Activated B cell treated with CpG ODN at 0.5 μM for 24 hours (primary cell): ENCODE data around the gene DRICH1. TPM values are rescaled to one million over a fixed set of nuclear protein-coding genes. Genes with fewer than 3 reads are reported as not detected.

Experiments used
- ATAC-seq: fragments of 200-7000 bp; cut with Tn5 transposase; one replicate; pipeline ENCODE4 v1.10.0; 2021; ENCODE audit warnings: low read depth, mild to moderate bottlenecking, moderate library complexity
- CTCF ChIA-PET: fragments of 350-600 bp; sonication (Branson Sonifier 250); formaldehyde crosslinking; loops from one replicate; lab custom pipeline; 2021; ENCODE audit warnings: antibody characterized with exemption; lab: Charles Lee
- POLR2A ChIA-PET: fragments of 350-600 bp; sonication (Branson Sonifier 250); formaldehyde crosslinking; loops from one replicate; lab custom pipeline; 2021; ENCODE audit warnings: antibody characterized with exemption; lab: Charles Lee
- DNase-seq: peaks from one replicate; pipeline ENCODE4 v3.0.0; 2022
- H3K27ac Mint-ChIP-seq: one replicate; pipeline ENCODE4 v1.8.0; 2020; ENCODE audit warnings: mixed read lengths
- H3K27me3 Mint-ChIP-seq: one replicate; pipeline ENCODE4 v1.8.0; 2021; ENCODE audit warnings: mixed read lengths
- H3K36me3 Mint-ChIP-seq: one replicate; pipeline ENCODE4 v1.8.0; 2021; ENCODE audit warnings: low read depth, mixed read lengths
- H3K4me1 Mint-ChIP-seq: one replicate; pipeline ENCODE4 v1.8.0; 2021; ENCODE audit warnings: mixed read lengths
- H3K4me3 Mint-ChIP-seq: one replicate; pipeline ENCODE4 v1.8.0; 2020; ENCODE audit warnings: mild to moderate bottlenecking, mixed read lengths
- H3K9me3 Mint-ChIP-seq: one replicate; pipeline ENCODE4 v1.8.0; 2020; ENCODE audit warnings: mixed read lengths
- intact Hi-C: fragments of 100-400 bp; cut with micrococcal nuclease; formaldehyde crosslinking; loops from one replicate; pipeline ENCODE4 v1.15.1; 2024
- total RNA-seq: library from RNA; stranded (reverse); gene quantifications from 2 replicates; pipeline ENCODE4 v1.2.3, GENCODE V29; 2022
- TF ChIP-seq, protein P1 (sequence below): fragments of 200-600 bp; IDR thresholded peaks from one replicate; pipeline ENCODE4 v1.8.0; 2022; ENCODE audit warnings: antibody characterized with exemption, mild to moderate bottlenecking

DRICH1 gene
- total RNA-seq, 1 donor from 2014 or later = 1.5 TPM

DNA sequence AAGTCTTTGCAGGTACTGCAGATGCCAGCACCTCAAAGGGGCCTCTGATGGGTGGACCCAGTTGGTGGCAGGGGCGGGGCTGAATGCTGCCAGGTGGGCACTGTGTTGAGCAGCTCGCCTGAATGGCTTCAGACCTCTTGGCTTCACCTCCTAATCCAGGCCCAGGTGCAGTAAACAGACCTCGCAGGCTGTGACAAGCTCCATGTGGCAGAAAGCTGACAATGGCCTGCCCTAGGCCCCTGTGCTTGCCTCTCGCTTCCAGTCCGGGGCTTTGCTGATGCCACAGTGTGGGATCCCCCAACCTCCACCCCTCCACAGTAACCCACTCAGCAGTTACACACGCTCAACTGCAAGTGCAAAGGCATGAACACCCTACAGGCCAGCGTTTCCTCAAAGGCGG, 61.4 kb downstream of the DRICH1 start:
- H3K9me3 Mint-ChIP-seq = no peaks in the 10 kb centered on the region
- no peaks in the 10 kb centered on the region for H3K36me3 Mint-ChIP-seq
- H3K27me3 Mint-ChIP-seq = peaks cover 11% of the 10 kb centered on the region
- H3K4me3 Mint-ChIP-seq = no peak overlapping the region
- ATAC-seq (no peak), DNase-seq (no peak)
- H3K4me1 Mint-ChIP-seq = peaks cover 3% of the 10 kb centered on the region
- CTCF ChIA-PET = no interaction called here
- TF ChIP-seq, protein P1, sequence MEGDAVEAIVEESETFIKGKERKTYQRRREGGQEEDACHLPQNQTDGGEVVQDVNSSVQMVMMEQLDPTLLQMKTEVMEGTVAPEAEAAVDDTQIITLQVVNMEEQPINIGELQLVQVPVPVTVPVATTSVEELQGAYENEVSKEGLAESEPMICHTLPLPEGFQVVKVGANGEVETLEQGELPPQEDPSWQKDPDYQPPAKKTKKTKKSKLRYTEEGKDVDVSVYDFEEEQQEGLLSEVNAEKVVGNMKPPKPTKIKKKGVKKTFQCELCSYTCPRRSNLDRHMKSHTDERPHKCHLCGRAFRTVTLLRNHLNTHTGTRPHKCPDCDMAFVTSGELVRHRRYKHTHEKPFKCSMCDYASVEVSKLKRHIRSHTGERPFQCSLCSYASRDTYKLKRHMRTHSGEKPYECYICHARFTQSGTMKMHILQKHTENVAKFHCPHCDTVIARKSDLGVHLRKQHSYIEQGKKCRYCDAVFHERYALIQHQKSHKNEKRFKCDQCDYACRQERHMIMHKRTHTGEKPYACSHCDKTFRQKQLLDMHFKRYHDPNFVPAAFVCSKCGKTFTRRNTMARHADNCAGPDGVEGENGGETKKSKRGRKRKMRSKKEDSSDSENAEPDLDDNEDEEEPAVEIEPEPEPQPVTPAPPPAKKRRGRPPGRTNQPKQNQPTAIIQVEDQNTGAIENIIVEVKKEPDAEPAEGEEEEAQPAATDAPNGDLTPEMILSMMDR = no peak
- H3K27ac Mint-ChIP-seq = no peak overlapping the region
- intact Hi-C loops = loop anchor here (10.0 kb wide), 1 partner anchor 1744 kb away; no protein-coding TSS in a partner anchor
- POLR2A ChIA-PET = no interaction called here

DNA sequence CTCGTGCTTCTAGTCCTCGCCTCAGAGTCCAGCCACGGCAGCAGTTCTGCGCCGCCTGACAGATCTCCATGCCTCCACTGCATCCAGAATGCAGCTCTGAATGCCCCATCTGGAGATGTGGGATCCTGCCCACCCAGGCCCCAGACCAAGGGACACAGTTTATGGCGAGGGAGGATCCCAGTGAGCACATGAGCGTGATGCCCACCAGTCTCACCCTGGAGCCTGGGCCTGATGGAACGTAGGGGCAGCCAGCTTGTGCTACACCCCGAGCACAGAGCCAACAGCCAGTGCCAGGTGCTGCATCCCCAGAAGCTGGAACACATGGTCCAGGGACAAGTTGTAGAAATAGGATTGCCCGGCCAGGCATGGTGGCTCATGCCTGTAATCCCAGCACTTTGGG, 62.4 kb downstream of the DRICH1 start:
- Mint-ChIP-seq H3K27me3 (peaks cover 16% of the 10 kb centered on the region), H3K27ac (no peak overlapping the region), H3K9me3 (no peaks in the 10 kb centered on the region), H3K4me1 (peaks cover 7% of the 10 kb centered on the region), H3K4me3 (no peak overlapping the region), H3K36me3 (no peaks in the 10 kb centered on the region)
- ChIA-PET POLR2A (no interaction called here), CTCF (no interaction called here)
- ATAC-seq (no peak), DNase-seq (no peak)
- intact Hi-C loops = loop anchor here (10.0 kb wide), 1 partner anchor 1745 kb away; no protein-coding TSS in a partner anchor
- TF ChIP-seq, protein P1 = no peak

DNA sequence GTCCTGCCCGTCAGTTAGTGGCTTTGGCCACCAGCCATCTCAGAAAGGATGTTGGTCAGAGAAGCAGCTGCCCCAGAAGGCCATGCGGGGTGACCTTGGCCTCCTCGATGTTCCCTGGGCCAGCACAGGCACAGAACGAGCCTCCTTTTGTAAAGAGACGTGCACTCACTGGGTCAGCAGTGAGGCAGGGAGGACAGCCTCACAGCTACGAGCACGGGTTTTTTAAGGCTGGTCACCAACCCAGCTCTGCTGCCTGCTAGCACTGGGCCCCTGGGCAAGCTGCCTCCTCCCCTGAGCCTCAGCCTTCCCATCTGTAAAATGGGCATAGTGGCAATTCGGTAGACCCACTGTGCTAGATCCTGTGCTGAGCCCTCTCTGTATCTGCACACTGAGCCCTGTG, 62.8 kb downstream of the DRICH1 start:
- intact Hi-C loops = no loop called here
- no peak for DNase-seq
- POLR2A ChIA-PET = no interaction called here
- TF ChIP-seq, protein P1 = no peak
- H3K4me3 Mint-ChIP-seq = no peak overlapping the region
- no peaks in the 10 kb centered on the region for H3K36me3 Mint-ChIP-seq
- H3K4me1 Mint-ChIP-seq = peaks cover 7% of the 10 kb centered on the region
- no peaks in the 10 kb centered on the region for H3K9me3 Mint-ChIP-seq
- peaks cover 20% of the 10 kb centered on the region for H3K27me3 Mint-ChIP-seq
- no peak overlapping the region for H3K27ac Mint-ChIP-seq
- CTCF ChIA-PET = no interaction called here
- no peak for ATAC-seq

DNA sequence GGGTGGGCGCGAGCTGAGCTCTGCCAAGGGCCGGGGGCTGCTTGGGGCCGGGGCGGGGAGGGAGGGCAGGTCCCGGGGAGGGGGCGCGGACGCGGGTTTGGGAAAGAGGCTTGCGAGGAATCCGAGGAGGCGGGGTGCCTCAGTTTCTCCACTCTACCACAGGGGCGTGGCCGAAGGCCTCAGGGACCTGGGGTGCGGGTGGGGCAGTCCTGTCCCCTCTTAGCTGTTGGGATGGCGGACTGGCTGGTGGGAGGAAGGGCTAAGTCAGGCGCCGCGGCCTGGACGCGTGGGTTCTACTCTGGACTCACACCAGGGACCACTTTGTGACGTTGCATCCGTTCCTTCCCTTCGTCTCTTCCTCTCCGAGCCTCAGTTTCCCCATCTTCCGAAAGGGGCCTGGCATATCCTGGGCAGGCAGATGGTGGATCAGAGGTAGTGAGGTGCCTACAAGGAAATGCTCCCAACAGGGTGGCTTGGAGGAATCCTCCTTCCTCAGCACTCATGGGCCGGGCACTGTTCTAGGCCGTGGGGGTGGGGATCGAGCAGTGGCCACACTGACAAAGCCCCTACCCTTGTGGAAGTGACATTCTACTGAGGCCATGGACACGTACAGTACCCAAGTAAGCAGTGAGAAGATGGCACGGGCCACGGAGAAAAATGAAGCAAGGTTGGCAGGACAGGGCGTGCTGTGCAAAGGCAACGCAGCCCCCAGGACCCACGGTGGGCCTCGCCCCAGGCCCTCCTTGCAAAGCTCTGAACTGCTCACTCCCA, 65.2 kb downstream of the DRICH1 start:
- Mint-ChIP-seq H3K27ac (no peak overlapping the region), H3K27me3 (peaks cover 25% of the 10 kb centered on the region), H3K4me3 (peak overlapping the region; percentile 69), H3K9me3 (no peaks in the 10 kb centered on the region), H3K36me3 (no peaks in the 10 kb centered on the region), H3K4me1 (peaks cover 7% of the 10 kb centered on the region)
- intact Hi-C loops = no loop called here
- POLR2A ChIA-PET = interaction anchor here (0.7 kb wide), 1 partner anchor 534 kb away, joined by 3 read pairs; no protein-coding TSS in a partner anchor
- ATAC-seq = no peak
- TF ChIP-seq, protein P1 = no peak
- CTCF ChIA-PET = no interaction called here
- DNase-seq = no peak

DNA sequence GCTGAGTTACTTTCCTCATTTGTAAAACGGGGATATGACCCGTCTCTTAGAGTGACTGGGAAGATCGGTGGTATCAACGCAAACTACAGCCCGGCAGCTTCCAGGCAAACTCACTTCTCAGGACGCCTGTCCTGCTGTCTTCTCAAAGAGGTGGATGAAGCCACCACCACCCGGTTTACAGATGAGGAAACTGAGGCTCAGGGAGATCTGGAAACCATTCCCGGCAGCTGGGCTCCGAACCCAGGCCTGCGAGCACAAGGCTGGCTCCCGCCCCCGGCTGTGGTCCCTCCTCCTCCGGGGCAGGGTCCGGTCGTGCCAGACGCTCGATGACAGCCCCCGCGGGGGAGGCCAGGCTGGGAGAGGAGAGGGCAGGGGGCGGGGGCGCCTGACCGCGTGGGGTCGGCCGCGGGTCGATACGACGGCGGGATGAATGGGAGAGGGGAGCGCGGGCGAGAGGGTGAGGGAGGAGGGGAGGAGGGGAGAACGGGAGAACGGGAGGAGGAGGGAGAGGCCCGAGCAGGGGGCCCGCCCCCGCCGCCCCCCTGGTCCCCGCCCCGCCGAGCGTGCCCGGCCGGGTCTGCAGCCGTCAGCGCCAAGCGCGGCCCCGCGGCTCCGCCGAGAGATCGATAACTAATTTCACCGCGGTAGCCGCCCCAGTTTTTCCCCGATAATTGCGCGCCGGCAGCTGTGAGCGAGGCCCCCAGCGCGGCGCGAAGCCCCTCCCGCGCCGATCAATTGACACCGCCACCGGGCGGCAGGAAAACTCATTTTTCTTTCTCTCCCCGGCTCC, 66.0 kb downstream of the DRICH1 start:
- Mint-ChIP-seq H3K9me3 (no peaks in the 10 kb centered on the region), H3K27ac (no peak overlapping the region), H3K27me3 (peaks cover 25% of the 10 kb centered on the region), H3K36me3 (no peaks in the 10 kb centered on the region), H3K4me1 (peaks cover 7% of the 10 kb centered on the region), H3K4me3 (peak overlapping the region; percentile 84)
- no peak for DNase-seq
- peak; percentile 28 for ATAC-seq
- intact Hi-C loops = no loop called here
- CTCF ChIA-PET = no interaction called here
- TF ChIP-seq, protein P1 = no peak
- POLR2A ChIA-PET = interaction anchor here (0.7 kb wide), 1 partner anchor 534 kb away, joined by 3 read pairs; no protein-coding TSS in a partner anchor
